Smooth muscle cell (in vitro differentiated cells): Measurements from ENCODE around the gene TRMT6. TPM values are rescaled to one million over a fixed set of nuclear protein-coding genes. Genes with fewer than 3 reads are reported as not detected.

Source experiments
- DNase-seq: peaks from one replicate; lab custom pipeline; 2025; ENCODE audit not compliant: unreplicated experiment; lab: John Stamatoyannopoulos, UW
- H2AFZ ChIP-seq: fragments of 200-600 bp; sonication (generic); 2 replicates; pipeline ENCODE4 v1.6.0; 2016; ENCODE audit warnings: antibody characterized with exemption, low read depth, mild to moderate bottlenecking
- H3F3A ChIP-seq: fragments of 200-600 bp; sonication (generic); 2 replicates; pipeline ENCODE4 v1.6.0; 2017; ENCODE audit warnings: antibody characterized with exemption, low read depth
- H3K27ac ChIP-seq: fragments of 200-600 bp; sonication (generic); 2 replicates; pipeline ENCODE4 v1.5.1; 2016; ENCODE audit warnings: low read depth, mild to moderate bottlenecking
- H3K27me3 ChIP-seq: fragments of 200-600 bp; sonication (generic); 2 replicates; pipeline ENCODE4 v1.6.1; 2016; ENCODE audit warnings: low read depth, mild to moderate bottlenecking
- H3K36me3 ChIP-seq: fragments of 200-600 bp; sonication (generic); 2 replicates; pipeline ENCODE4 v1.5.1; 2016; ENCODE audit warnings: low read depth
- H3K4me1 ChIP-seq: fragments of 200-600 bp; sonication (generic); 2 replicates; pipeline ENCODE4 v1.5.1; 2016; ENCODE audit warnings: low read depth
- H3K4me2 ChIP-seq: fragments of 200-600 bp; sonication (generic); 2 replicates; pipeline ENCODE4 v1.6.0; 2016; ENCODE audit warnings: mild to moderate bottlenecking
- H3K4me3 ChIP-seq: fragments of 200-600 bp; sonication (generic); 2 replicates; pipeline ENCODE4 v1.5.1; 2016; ENCODE audit warnings: mild to moderate bottlenecking
- H3K79me2 ChIP-seq: fragments of 200-600 bp; sonication (generic); 2 replicates; pipeline ENCODE4 v1.6.0; 2016; ENCODE audit warnings: low read depth, mild to moderate bottlenecking
- H3K9ac ChIP-seq: fragments of 200-600 bp; sonication (generic); 2 replicates; pipeline ENCODE4 v1.6.0; 2016; ENCODE audit warnings: low read depth
- H3K9me3 ChIP-seq: fragments of 200-600 bp; sonication (generic); replicated peaks from 2 replicates; pipeline ENCODE4 v1.5.1; 2016; ENCODE audit warnings: low read depth
- H4K20me1 ChIP-seq: fragments of 200-600 bp; sonication (generic); 2 replicates; pipeline ENCODE4 v1.6.0; 2016; ENCODE audit warnings: low read depth
- WGBS: methylation state at CpG from one replicate; pipeline ENCODE4 v1.1.7; 2016; ENCODE audit warnings: low lambda C conversion rate; 5-methylcytosine and 5-hydroxymethylcytosine counted together
- polyA plus RNA-seq: library from polyadenylated mRNA; unstranded; fragments of >200 nt; fragmentation: Nextera tagmentation; extraction: Ambion mirVana; gene quantifications from 2 replicates; pipeline ENCODE4 v1.2.1, GENCODE V29; 2016
- total RNA-seq: library from RNA; depleted of rRNA; stranded (reverse); fragments of >200 nt; gene quantifications from 2 replicates; pipeline ENCODE4 v1.2.3, GENCODE V29; 2014
- TF ChIP-seq, protein P1 (sequence below): fragments of 200-600 bp; sonication (generic); IDR thresholded peaks from 2 replicates; pipeline ENCODE4 v1.5.1; 2017; ENCODE audit warnings: borderline replicate concordance, mild to moderate bottlenecking, antibody characterized with exemption; ENCODE audit not compliant: insufficient read depth, poor library complexity, severe bottlenecking

TRMT6 gene
- total and polyA plus RNA-seq, 2 experiments from 2014 or later, result 6.0 to 6.3 TPM

DNA sequence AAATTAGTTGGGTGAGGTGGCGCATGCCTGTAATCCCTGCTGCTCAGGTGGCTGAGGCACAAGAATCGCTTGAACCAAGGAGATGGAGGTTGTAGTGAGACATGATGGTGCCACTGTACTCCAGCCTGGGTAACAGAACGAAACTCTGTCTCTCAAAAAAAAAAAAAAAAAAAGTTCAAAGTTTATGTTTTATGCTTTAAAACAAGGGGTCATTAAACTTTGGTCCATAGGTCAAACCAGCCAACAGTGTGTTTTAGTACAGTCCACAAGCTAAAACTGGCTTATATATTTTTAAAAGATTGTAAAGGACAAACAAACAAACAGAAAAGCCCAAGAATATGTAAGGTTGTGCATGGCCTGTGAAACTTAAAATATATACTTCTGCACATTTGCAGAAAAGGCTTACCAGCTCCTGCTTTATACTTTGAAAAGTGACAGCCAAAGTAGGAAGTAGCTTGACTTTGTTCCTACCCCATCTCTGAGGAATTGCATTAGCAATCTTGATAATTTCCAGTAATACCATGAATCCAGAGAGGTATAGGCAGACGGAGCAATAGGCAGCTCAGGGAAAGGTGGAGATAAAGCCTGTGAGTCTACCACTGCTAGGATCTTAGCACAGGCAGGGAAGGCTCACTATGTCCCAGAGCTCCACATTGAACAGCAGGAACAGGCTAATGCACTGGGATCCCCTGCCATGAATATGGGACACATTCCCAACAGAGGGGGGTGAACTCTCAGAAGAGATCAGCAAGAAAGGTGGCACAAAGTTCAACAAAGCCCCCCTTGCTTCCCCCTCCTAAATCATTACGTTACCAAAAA lies 30.6 kb upstream of the TRMT6 start:
- no peak overlapping the region for H3K4me2 ChIP-seq
- H3K4me3 ChIP-seq, result no peak overlapping the region
- no peaks in the 10 kb centered on the region for H3F3A ChIP-seq
- H3K27me3 ChIP-seq, result no peaks in the 10 kb centered on the region
- H3K4me1 ChIP-seq, result no peaks in the 10 kb centered on the region
- no peaks in the 10 kb centered on the region for H3K9me3 ChIP-seq
- no peak for DNase-seq
- H2AFZ ChIP-seq, result no peak overlapping the region
- H3K27ac ChIP-seq, result no peak overlapping the region
- TF ChIP-seq, protein P1, sequence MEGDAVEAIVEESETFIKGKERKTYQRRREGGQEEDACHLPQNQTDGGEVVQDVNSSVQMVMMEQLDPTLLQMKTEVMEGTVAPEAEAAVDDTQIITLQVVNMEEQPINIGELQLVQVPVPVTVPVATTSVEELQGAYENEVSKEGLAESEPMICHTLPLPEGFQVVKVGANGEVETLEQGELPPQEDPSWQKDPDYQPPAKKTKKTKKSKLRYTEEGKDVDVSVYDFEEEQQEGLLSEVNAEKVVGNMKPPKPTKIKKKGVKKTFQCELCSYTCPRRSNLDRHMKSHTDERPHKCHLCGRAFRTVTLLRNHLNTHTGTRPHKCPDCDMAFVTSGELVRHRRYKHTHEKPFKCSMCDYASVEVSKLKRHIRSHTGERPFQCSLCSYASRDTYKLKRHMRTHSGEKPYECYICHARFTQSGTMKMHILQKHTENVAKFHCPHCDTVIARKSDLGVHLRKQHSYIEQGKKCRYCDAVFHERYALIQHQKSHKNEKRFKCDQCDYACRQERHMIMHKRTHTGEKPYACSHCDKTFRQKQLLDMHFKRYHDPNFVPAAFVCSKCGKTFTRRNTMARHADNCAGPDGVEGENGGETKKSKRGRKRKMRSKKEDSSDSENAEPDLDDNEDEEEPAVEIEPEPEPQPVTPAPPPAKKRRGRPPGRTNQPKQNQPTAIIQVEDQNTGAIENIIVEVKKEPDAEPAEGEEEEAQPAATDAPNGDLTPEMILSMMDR, result no peak
- 76% methylated on average over 5 of the region's 5 CpGs for WGBS
- peaks cover 2% of the 10 kb centered on the region for H3K36me3 ChIP-seq
- H3K79me2 ChIP-seq, result no peaks in the 10 kb centered on the region
- no peaks in the 10 kb centered on the region for H4K20me1 ChIP-seq
- H3K9ac ChIP-seq, result no peak overlapping the region

DNA sequence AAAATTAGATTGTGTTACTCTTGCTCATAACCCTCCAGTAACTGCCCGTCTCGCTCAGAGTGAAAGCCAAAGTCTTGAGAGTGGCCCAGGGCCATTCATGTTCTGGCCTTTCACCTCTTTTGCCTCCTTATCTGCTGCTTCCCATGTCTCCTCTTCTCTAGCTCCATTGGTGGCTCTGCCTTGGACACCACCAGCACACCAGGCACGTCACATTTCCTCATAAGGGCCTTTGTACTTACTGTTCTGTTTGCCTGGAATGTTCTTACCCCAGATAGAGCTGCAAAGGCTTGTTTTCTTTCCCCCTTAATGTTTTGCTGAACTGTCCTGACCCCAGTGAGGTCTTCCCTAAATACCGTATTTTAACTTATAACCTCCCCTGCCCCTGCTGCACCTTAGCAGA lies 29.5 kb upstream of the TRMT6 start:
- no peaks in the 10 kb centered on the region for H3K36me3 ChIP-seq
- H3K79me2 ChIP-seq, result no peaks in the 10 kb centered on the region
- no peaks in the 10 kb centered on the region for H4K20me1 ChIP-seq
- DNase-seq, result no peak
- H3K27me3 ChIP-seq, result no peaks in the 10 kb centered on the region
- TF ChIP-seq, protein P1, result no peak
- no peak overlapping the region for H2AFZ ChIP-seq
- H3K27ac ChIP-seq, result no peak overlapping the region
- H3K9ac ChIP-seq, result no peak overlapping the region
- H3F3A ChIP-seq, result no peaks in the 10 kb centered on the region
- 99% methylated on average over 4 of the region's 4 CpGs for WGBS
- H3K4me3 ChIP-seq, result no peak overlapping the region
- H3K9me3 ChIP-seq, result no peaks in the 10 kb centered on the region
- H3K4me1 ChIP-seq, result no peaks in the 10 kb centered on the region
- H3K4me2 ChIP-seq, result no peak overlapping the region

DNA sequence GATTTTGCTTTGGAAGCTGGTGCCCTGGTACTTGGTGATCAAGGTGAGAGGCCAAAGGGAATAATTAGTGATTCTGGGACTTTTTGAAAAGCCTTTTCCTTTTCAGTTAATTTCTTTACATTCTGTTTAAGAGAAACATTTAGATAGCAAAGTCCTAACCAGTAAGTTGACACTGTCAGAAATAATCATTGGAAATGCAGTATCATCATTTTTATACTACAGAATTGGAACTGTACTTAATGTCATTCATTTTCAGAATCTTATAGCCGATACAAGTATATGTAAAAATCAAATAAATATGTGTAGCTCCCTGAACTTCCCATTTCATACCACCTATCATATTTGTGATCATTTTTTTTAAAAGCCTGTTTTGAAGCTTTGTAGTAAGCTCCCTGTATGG lies 27.6 kb upstream of the TRMT6 start:
- no peaks in the 10 kb centered on the region for H3K4me1 ChIP-seq
- DNase-seq, result no peak
- H3K79me2 ChIP-seq, result no peaks in the 10 kb centered on the region
- no peaks in the 10 kb centered on the region for H3F3A ChIP-seq
- TF ChIP-seq, protein P1, result no peak
- no peak overlapping the region for H3K4me2 ChIP-seq
- H3K9me3 ChIP-seq, result no peaks in the 10 kb centered on the region
- no peaks in the 10 kb centered on the region for H3K36me3 ChIP-seq
- no peak overlapping the region for H2AFZ ChIP-seq
- 91% methylated on average over 1 of the region's 1 CpG for WGBS
- H3K4me3 ChIP-seq, result no peak overlapping the region
- no peaks in the 10 kb centered on the region for H3K27me3 ChIP-seq
- H3K9ac ChIP-seq, result no peak overlapping the region
- no peak overlapping the region for H3K27ac ChIP-seq
- H4K20me1 ChIP-seq, result no peaks in the 10 kb centered on the region

DNA sequence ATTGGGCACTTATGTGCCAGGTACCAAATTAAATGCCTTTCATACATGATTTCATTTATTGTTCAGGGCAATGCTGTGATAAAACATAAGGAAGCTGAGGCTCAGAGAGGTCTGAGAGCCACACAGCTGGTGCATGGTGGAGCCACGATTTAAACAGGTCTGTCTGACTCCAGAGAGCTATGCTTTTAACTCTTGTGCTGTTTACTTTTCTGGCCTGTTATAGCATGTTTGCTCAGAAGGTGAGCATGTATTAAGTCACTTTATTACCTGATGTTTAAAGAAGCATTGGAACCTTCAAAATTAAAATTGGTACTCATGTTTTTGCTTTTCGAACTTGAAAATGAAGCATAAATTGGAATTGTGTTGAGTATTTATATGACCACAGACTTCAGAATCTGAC lies 26.9 kb upstream of the TRMT6 start:
- no peak overlapping the region for H3K27ac ChIP-seq

More for the DNA sequence above, 26.9 kb upstream of the TRMT6 start:
- no peak overlapping the region for H3K4me3 ChIP-seq
- TF ChIP-seq, protein P1, result no peak
- no peak for DNase-seq
- H2AFZ ChIP-seq, result no peak overlapping the region
- no peaks in the 10 kb centered on the region for H3K79me2 ChIP-seq
- no peak overlapping the region for H3K9ac ChIP-seq
- H3K36me3 ChIP-seq, result no peaks in the 10 kb centered on the region
- no peak overlapping the region for H3K4me2 ChIP-seq
- H3F3A ChIP-seq, result no peaks in the 10 kb centered on the region
- H4K20me1 ChIP-seq, result no peaks in the 10 kb centered on the region
- 96% methylated on average over 2 of the region's 2 CpGs for WGBS
- no peaks in the 10 kb centered on the region for H3K27me3 ChIP-seq
- no peaks in the 10 kb centered on the region for H3K9me3 ChIP-seq
- H3K4me1 ChIP-seq, result no peaks in the 10 kb centered on the region
